ENCODE results near the gene RBFOX2. TPM values are rescaled to one million over a fixed set of nuclear protein-coding genes. Genes with fewer than 3 reads are reported as not detected.
A peak's percentile ranks its signal among the peaks of the same experiment; 100 is the strongest.

The RBFOX2 gene
- total RNA-seq, 1 donor from 2014 or later, result 74.4 TPM

GRCh38 chr22:35785181-35785923 is 243.3 kb downstream of the RBFOX2 start:
- DNase-seq, result no peak
- ATAC-seq (ENCODE audit: poor library complexity), result no peak
- intact Hi-C loops (cut with DNase I), result no loop called here

- DNase-seq (no peak), ATAC-seq (ENCODE audit: poor library complexity) (no peak)
- intact Hi-C loops (cut with DNase I), result no loop called here
Observed at GRCh38 chr22:35784633-35785032, 244.0 kb downstream of the RBFOX2 start.

- DNase-seq (no peak), ATAC-seq (ENCODE audit: poor library complexity) (no peak)
- intact Hi-C loops (cut with DNase I), result no loop called here
Observed at GRCh38 chr22:35783943-35784614, 244.5 kb downstream of the RBFOX2 start.

GRCh38 chr22:35782504-35782903 is 246.1 kb downstream of the RBFOX2 start:
- DNase-seq (no peak), ATAC-seq (ENCODE audit: poor library complexity) (peak; percentile 18)
- intact Hi-C loops (cut with DNase I), result no loop called here

DNA sequence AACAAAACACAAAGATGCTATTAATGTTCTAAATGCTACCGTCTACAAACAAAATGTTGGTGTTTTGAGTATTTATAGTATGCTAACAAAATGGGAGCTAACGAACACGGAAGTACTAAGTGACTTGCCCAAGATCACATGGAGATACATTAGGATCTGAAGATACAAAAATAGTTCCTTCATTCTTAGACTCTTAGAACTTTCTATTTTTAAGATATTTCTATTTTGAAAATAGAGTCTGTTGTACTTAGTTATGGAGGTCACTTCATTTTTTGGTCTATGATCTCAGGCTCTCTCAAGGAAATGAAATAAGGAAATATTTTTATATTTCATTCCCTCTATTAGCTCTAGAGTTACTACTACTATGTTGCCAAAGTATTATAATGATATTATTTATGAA is 246.7 kb downstream of the RBFOX2 start:
- ATAC-seq (ENCODE audit: poor library complexity), result no peak
- DNase-seq, result no peak
- intact Hi-C loops (cut with DNase I), result no loop called here

GRCh38 chr22:35777335-35777975 is 251.2 kb downstream of the RBFOX2 start:
- intact Hi-C loops (cut with DNase I), result no loop called here
- ATAC-seq (ENCODE audit: poor library complexity) (no peak), DNase-seq (no peak)

DNA sequence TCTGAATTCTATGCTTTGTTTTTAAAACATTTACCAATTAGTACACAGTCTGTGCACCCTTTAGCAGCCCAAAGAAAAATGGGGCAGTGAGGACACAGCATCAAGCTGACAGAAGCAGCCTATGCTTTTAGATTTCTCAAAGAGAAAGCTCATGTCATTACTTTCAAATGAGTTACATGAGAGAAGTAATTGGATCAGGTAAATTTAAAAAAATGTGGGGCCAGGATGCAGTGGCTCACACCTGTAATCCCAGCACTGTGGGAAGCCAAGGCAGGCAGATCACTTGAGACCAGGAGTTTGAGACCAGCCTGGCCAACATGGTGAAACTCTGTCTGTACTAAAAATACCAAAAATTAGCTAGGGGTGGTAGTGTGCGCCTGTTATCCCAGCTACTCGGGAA is 253.3 kb downstream of the RBFOX2 start:
- no peak for DNase-seq
- no peak for ATAC-seq (ENCODE audit: poor library complexity)
- intact Hi-C loops (cut with DNase I), result no loop called here

DNA sequence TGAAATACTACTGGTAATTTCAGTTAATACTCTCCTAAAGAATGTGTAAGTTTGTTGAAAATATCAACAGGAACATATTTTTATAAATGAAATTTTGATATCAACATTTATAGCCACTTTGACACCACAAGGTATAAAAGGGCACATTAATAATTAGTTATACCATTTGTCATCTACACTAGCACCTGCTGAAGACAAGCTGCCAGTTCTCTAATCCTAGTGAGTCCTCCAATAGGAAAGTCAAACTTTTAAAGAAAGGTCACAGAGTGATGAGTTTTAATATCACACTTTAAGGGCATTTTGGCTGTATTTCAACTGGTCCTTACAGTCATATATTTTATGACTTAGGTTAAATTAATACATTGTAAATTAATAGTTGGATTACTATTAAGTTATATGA is 258.6 kb downstream of the RBFOX2 start:
- no peak for ATAC-seq (ENCODE audit: poor library complexity)
- intact Hi-C loops (cut with DNase I), result no loop called here

DNA sequence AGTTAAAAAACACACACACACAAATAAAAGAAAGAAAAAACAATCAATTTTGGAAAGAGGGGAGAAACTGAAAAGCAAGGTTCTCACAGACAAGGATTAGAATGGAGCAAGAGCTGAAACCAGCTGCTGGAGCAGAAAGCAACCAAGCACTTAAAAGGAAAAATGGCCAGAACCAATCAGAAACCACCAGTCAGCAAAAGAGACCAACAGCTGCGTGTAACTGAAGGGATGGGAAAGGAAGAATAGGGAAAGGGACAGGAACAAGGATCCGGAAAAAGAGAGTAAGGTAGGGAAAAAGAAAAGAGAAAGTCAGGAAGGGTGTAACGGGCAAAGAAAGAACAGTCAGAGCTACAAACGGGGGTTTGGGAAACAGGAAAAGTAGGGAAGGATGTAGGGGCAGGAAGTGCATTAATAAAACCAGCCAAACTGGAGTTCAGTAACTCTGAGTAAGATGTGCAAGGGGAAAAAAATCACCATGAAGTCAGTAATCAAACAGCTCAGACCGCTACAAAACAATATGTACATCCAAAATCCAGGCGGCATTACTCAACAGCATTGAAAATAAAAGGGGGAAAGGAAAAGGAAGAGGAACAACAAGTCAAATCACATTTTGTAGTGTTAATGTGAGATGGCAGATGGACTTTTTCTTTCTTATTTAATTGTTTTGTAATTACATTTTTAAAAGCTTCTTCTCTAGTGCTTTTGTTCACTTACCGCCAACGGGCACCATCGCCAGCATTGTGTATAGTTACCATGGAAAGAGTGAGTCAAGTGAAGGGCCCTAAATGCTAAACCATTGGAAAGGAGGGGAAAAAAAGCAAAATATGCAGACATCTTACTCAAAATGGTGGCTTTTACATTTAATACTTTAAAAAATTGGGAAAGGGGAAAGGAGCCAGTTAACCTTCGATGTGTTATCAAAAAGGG is 261.7 kb downstream of the RBFOX2 start:
- DNase-seq, result no peak
- peak; percentile 70 for ATAC-seq (ENCODE audit: poor library complexity)
- intact Hi-C loops (cut with DNase I), result no loop called here

More for the DNA sequence above, 258.6 kb downstream of the RBFOX2 start:
- no peak for DNase-seq

GRCh38 chr22:35761037-35761436 is 267.6 kb downstream of the RBFOX2 start:
- ATAC-seq (ENCODE audit: poor library complexity), result peak; percentile 67
- no peak for DNase-seq
- intact Hi-C loops (cut with DNase I), result no loop called here

DNA sequence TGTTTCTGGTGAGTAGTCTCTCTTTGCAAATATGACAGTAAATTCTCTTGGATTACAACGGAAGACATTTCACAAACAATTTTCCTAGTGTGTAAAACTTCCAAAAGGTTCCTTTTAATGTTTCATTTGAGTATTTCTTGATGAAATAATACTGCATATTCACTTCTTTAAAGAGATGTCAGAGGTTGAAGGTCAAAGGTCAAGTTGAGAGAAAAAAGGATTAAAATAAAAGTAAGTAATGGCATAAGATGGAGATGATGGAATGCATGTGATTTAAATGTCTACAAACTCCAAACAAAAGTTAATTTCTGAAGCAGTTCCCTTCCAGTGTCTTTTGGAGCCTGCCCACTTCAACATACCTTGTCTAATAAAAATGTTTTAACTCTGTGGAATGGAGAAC is 270.2 kb downstream of the RBFOX2 start:
- ATAC-seq (ENCODE audit: poor library complexity), result no peak
- no peak for DNase-seq
- intact Hi-C loops (cut with DNase I), result loop anchor here (5.0 kb wide), 1 partner anchor 159 kb away; no protein-coding TSS in a partner anchor

DNA sequence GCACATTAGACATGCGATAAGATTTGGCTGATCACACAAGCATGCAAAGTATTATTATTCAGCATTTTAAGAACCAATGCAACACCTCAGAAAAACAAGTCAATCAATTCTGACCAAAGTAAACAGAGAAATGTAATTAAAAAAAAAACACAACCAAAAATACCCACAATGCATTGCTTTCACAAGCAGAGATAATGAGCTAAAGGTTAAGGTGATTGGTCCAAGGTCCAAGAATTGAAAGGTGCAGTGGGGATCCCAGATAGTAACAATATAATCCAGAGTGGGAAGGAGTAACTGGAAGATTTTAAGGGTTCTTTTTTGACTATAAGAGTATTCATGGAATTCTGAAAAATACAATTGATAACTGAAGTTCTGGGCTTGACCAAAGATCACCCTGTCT is 271.9 kb downstream of the RBFOX2 start:
- ATAC-seq (ENCODE audit: poor library complexity), result no peak
- intact Hi-C loops (cut with DNase I), result loop anchor here (5.0 kb wide), 1 partner anchor 161 kb away; no protein-coding TSS in a partner anchor
- DNase-seq, result no peak

GRCh38 chr22:35754761-35755160 is 273.9 kb downstream of the RBFOX2 start:
- intact Hi-C loops (cut with DNase I), result loop anchor here (5.0 kb wide), 1 partner anchor 163 kb away; no protein-coding TSS in a partner anchor
- no peak for DNase-seq
- ATAC-seq (ENCODE audit: poor library complexity), result no peak

GRCh38 chr22:35752863-35753189 is 275.8 kb downstream of the RBFOX2 start:
- intact Hi-C loops (cut with DNase I), result no loop called here
- no peak for DNase-seq
- peak; percentile 23 for ATAC-seq (ENCODE audit: poor library complexity)

DNA sequence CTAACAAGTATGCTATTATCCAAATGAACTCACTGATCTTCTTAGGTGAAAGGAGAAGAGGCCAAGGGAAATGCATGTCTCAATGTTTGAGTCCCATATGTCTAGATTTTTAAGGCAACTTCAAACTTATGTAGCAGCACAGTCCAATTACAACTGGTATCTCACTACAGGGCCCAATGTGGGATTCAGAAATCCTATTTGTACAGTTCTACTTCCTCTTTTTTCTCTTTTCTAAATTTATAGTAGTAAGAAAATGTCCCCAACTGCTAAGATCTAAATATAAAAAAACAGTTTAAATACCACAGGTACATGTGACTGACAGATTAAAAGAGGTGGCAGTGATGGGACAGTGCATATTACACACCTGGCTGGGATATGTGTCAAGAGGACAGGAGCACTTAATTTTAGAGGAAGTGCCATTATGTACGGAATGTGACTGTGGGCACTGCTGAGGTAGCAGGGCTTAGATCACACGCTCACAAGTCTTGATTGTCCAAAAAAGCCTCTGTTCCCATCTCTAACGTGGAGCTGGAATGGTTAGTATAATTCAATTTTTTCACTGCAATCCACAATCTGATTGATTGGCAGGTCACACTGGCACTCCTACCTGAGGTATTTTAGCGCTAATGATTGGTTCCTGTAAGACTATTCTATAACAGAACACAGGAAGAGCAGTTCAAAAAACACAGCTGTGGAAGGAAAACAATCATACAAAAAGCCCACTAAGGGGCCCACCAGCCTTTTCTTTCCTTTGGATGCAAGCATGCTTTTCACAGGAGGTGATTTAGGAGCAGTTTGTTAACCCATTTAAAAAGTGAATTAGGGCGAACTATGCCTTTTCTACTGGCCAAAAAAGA is 276.4 kb downstream of the RBFOX2 start:
- peak; percentile 55 for ATAC-seq (ENCODE audit: poor library complexity)
- intact Hi-C loops (cut with DNase I), result no loop called here
- DNase-seq, result no peak

GRCh38 chr22:35749808-35750207 is 278.8 kb downstream of the RBFOX2 start:
- ATAC-seq (ENCODE audit: poor library complexity) (no peak), DNase-seq (no peak)

GRCh38 chr22:35746946-35747703 is 281.5 kb downstream of the RBFOX2 start:
- intact Hi-C loops (cut with DNase I), result loop anchor here (10.0 kb wide), 1 partner anchor 102 kb away; the partner anchor contains the start of gene APOL6

More at GRCh38 chr22:35749808-35750207, 278.8 kb downstream of the RBFOX2 start:
- intact Hi-C loops (cut with DNase I), result loop anchor here (10.0 kb wide), 1 partner anchor 105 kb away; the partner anchor contains the start of gene APOL6

More at GRCh38 chr22:35746946-35747703, 281.5 kb downstream of the RBFOX2 start:
- ATAC-seq (ENCODE audit: poor library complexity), result peak; percentile 42
- no peak for DNase-seq
